MM.1S (cell line): ENCODE measurements around the gene ELK3.

Experiments
- DNase-seq: peaks from one replicate; pipeline ENCODE4 v3.0.0-alpha.2; 2015
- H2AFZ ChIP-seq: fragments of 300-600 bp; sonication (generic); 2 replicates; pipeline ENCODE4 v1.6.0; 2016; ENCODE audit warnings: antibody characterized with exemption, low read length
- H3F3A ChIP-seq: fragments of 300-600 bp; sonication (generic); 2 replicates; pipeline ENCODE4 v1.6.1; 2016; ENCODE audit warnings: mild to moderate bottlenecking, antibody characterized with exemption, low read length, moderate library complexity, mixed read lengths; ENCODE audit not compliant: insufficient read depth
- H3K27ac ChIP-seq: fragments of 300-600 bp; sonication (generic); 2 replicates; pipeline ENCODE4 v1.5.1; 2016; ENCODE audit warnings: mild to moderate bottlenecking, low read length
- H3K27me3 ChIP-seq: fragments of 300-600 bp; sonication (generic); replicated peaks from 2 replicates; pipeline ENCODE4 v1.6.0; 2016; ENCODE audit warnings: low read length; ENCODE audit not compliant: insufficient read depth
- H3K36me3 ChIP-seq: fragments of 300-600 bp; sonication (generic); replicated peaks from 2 replicates; pipeline ENCODE4 v1.6.1; 2016; ENCODE audit warnings: mild to moderate bottlenecking, low read length, mixed read lengths; ENCODE audit not compliant: insufficient read depth
- H3K4me1 ChIP-seq: fragments of 300-600 bp; sonication (generic); 2 replicates; pipeline ENCODE4 v1.6.1; 2016; ENCODE audit warnings: low read length, mixed read lengths
- H3K4me2 ChIP-seq: fragments of 300-600 bp; sonication (generic); 2 replicates; pipeline ENCODE4 v1.6.0; 2016; ENCODE audit warnings: low read depth, low read length
- H3K4me3 ChIP-seq: fragments of 300-600 bp; sonication (generic); 2 replicates; pipeline ENCODE4 v1.5.1; 2016; ENCODE audit warnings: low read length, mixed read lengths
- H3K79me2 ChIP-seq: fragments of 300-600 bp; sonication (generic); 2 replicates; pipeline ENCODE4 v1.6.1; 2016; ENCODE audit warnings: mixed run types, low read length, mixed read lengths
- H3K9ac ChIP-seq: fragments of 300-600 bp; sonication (generic); 2 replicates; pipeline ENCODE4 v1.6.1; 2016; ENCODE audit warnings: low read length, mixed read lengths
- H3K9me2 ChIP-seq: fragments of 300-600 bp; sonication (generic); replicated peaks from 2 replicates; pipeline ENCODE4 v1.6.1; 2016; ENCODE audit warnings: mild to moderate bottlenecking, low read length, mixed read lengths; ENCODE audit not compliant: insufficient read depth
- H3K9me3 ChIP-seq: fragments of 300-600 bp; sonication (generic); replicated peaks from 2 replicates; pipeline ENCODE4 v1.6.1; 2016; ENCODE audit warnings: mild to moderate bottlenecking, low read length, mixed read lengths; ENCODE audit not compliant: insufficient read depth
- H4K20me1 ChIP-seq: fragments of 300-600 bp; sonication (generic); 2 replicates; pipeline ENCODE4 v1.6.1; 2016; ENCODE audit warnings: mild to moderate bottlenecking, low read length, moderate library complexity, mixed read lengths; ENCODE audit not compliant: insufficient read depth
- CTCF ChIP-seq: fragments of 300-600 bp; sonication (generic); IDR thresholded peaks from 2 replicates; pipeline ENCODE4 v1.5.1; 2016; ENCODE audit warnings: antibody characterized with exemption, low read length, mixed read lengths
- EZH2 ChIP-seq: fragments of 300-600 bp; sonication (generic); optimal IDR thresholded peaks from 2 replicates; pipeline ENCODE3; 2017; ENCODE audit warnings: low read depth, mild to moderate bottlenecking, antibody characterized with exemption, low read length, mixed read lengths
- EZH2phosphoT487 ChIP-seq: fragments of 300-600 bp; sonication (generic); IDR thresholded peaks from 2 replicates; pipeline ENCODE4 v1.6.1; 2018; ENCODE audit warnings: antibody characterized with exemption, low read length

ELK3 gene

GRCh38 chr12:96265836-96266235 is 71.7 kb downstream of the ELK3 start:
- 0 out of 2 replicates have a peak, but pooled peaks cover 5% of the 10 kb centered on the region for H3K4me1 ChIP-seq
- H3K27ac ChIP-seq, result no peak overlapping the region
- H2AFZ ChIP-seq, result no peak overlapping the region
- TF ChIP-seq CTCF, result no peak
- no peak for TF ChIP-seq EZH2
- TF ChIP-seq EZH2phosphoT487, result no peak
- H4K20me1 ChIP-seq, result no peaks in the 10 kb centered on the region
- no peaks in the 10 kb centered on the region for H3K27me3 ChIP-seq
- H3K4me3 ChIP-seq, result no peak overlapping the region
- H3K36me3 ChIP-seq, result no peaks in the 10 kb centered on the region; the same call in 1 of the 2 replicates
- no peaks in the 10 kb centered on the region for H3K9me3 ChIP-seq
- no peak for DNase-seq
- peaks cover 35% of the 10 kb centered on the region for H3K79me2 ChIP-seq
- no peaks in the 10 kb centered on the region; the same call in 1 of the 2 replicates for H3F3A ChIP-seq
- no peak overlapping the region for H3K4me2 ChIP-seq
- no peaks in the 10 kb centered on the region for H3K9me2 ChIP-seq
- H3K9ac ChIP-seq, result no peak overlapping the region

GRCh38 chr12:96266238-96266637 is 72.1 kb downstream of the ELK3 start:
- Histone ChIP-seq H3K27ac (no peak overlapping the region), H2AFZ (no peak overlapping the region), H3K9me2 (no peaks in the 10 kb centered on the region), H3K4me1 (0 out of 2 replicates have a peak, but pooled peaks cover 5% of the 10 kb centered on the region), H3K27me3 (no peaks in the 10 kb centered on the region), H3K79me2 (peaks cover 35% of the 10 kb centered on the region), H3K9me3 (no peaks in the 10 kb centered on the region), H3K4me3 (no peak overlapping the region), H3K36me3 (no peaks in the 10 kb centered on the region; the same call in 1 of the 2 replicates), H3K4me2 (no peak overlapping the region), H3F3A (no peaks in the 10 kb centered on the region; the same call in 1 of the 2 replicates), H3K9ac (no peak overlapping the region), H4K20me1 (no peaks in the 10 kb centered on the region)
- no peak for DNase-seq
- no peak for TF ChIP-seq EZH2phosphoT487
- no peak for TF ChIP-seq CTCF

- Histone ChIP-seq H3K27ac (no peak overlapping the region), H3K36me3 (peaks cover 3% of the 10 kb centered on the region; the same call in 1 of the 2 replicates)
Measured at GRCh38 chr12:96271469-96272199, 77.5 kb downstream of the ELK3 start.

More at GRCh38 chr12:96271469-96272199, 77.5 kb downstream of the ELK3 start:
- H3K9ac ChIP-seq, result no peak overlapping the region
- no peak for DNase-seq
- no peaks in the 10 kb centered on the region for H3K27me3 ChIP-seq
- no peaks in the 10 kb centered on the region for H3K4me1 ChIP-seq
- H3K9me2 ChIP-seq, result no peaks in the 10 kb centered on the region
- TF ChIP-seq EZH2, result no peak
- TF ChIP-seq CTCF, result no peak
- TF ChIP-seq EZH2phosphoT487, result no peak
- H3K9me3 ChIP-seq, result no peaks in the 10 kb centered on the region
- no peak overlapping the region for H3K4me2 ChIP-seq
- peaks cover 11% of the 10 kb centered on the region; the same call in 1 of the 2 replicates for H3K79me2 ChIP-seq
- H4K20me1 ChIP-seq, result no peaks in the 10 kb centered on the region
- no peak overlapping the region for H3K4me3 ChIP-seq
- no peaks in the 10 kb centered on the region; the same call in none of the 2 replicates for H3F3A ChIP-seq
- H2AFZ ChIP-seq, result no peak overlapping the region
